K562 (cell line): ENCODE measurements around the gene TMEM87B.

Source experiments
- GATAD2A ChIP-seq: fragments of 450-650 bp; IDR thresholded peaks from 2 replicates; pipeline ENCODE4 v1.6.1; 2017
- HNRNPLL ChIP-seq: fragments of 200-400 bp; formaldehyde crosslinking; IDR thresholded peaks from 2 replicates; pipeline ENCODE4 v1.6.1; 2017; ENCODE audit warnings: low read length, low read depth, mild to moderate bottlenecking; ENCODE audit not compliant: poor library complexity, severe bottlenecking
- MXI1 ChIP-seq: IDR thresholded peaks from 2 replicates; pipeline ENCODE4 v1.6.1; 2011; ENCODE audit warnings: low read depth, mild to moderate bottlenecking, improper control_type of control experiment, low read length
- TBL1XR1 ChIP-seq, 2 experiments: IDR thresholded peaks; 2 replicates each; pipeline ENCODE4 v1.6.1; 2012; ENCODE audit warnings: improper control_type of control experiment in 2 of 2, low read length in 2 of 2, mild to moderate bottlenecking in 1 of 2
- TEAD2 ChIP-seq: fragments of 450-650 bp; IDR thresholded peaks from 2 replicates; pipeline ENCODE4 v1.6.1; 2016; ENCODE audit warnings: missing genetic modification characterization, control low read depth, missing compliant biosample characterization
- ZEB2 ChIP-seq: fragments of 450-650 bp; IDR thresholded peaks from 2 replicates; pipeline ENCODE4 v1.6.1; 2016
- ZNF3 ChIP-seq: fragments of 250-450 bp; sonication (Bioruptor Pico); IDR thresholded peaks from 2 replicates; pipeline ENCODE4 v1.5.0; 2021; ENCODE audit warnings: mild to moderate bottlenecking, moderate library complexity
- TF ChIP-seq, protein P1 (sequence below), 3 experiments: IDR thresholded peaks in 2 of 3; conservative IDR thresholded peaks in 1 of 3; 2 replicates each; pipeline ENCODE4 v1.5.1; 2011 to 2012; ENCODE audit warnings: low read length in 3 of 3, mild to moderate bottlenecking in 3 of 3, control low read depth in 2 of 3, improper control_type of control experiment in 1 of 3, inconsistent platforms in 1 of 3, low read depth in 1 of 3, mixed read lengths in 1 of 3, moderate library complexity in 1 of 3; ENCODE audit not compliant: insufficient read depth in 2 of 3
- TF ChIP-seq, protein P2 (sequence below), 2 experiments: fragments of 450-650 bp in 1 of 2; sonication (generic) in 1 of 2; formaldehyde crosslinking; conservative IDR thresholded peaks; 2 replicates each; pipeline versions ENCODE4 v1.4.0 to v1.8.1; 2020 to 2022; ENCODE audit warnings: mild to moderate bottlenecking in 1 of 2, missing genetic modification reagents in 1 of 2
- TF ChIP-seq, protein P3 (sequence below): fragments of 250-450 bp; sonication (Bioruptor Pico); IDR thresholded peaks from 2 replicates; pipeline ENCODE4 v1.5.0; 2021; ENCODE audit warnings: mild to moderate bottlenecking, borderline replicate concordance

DNA sequence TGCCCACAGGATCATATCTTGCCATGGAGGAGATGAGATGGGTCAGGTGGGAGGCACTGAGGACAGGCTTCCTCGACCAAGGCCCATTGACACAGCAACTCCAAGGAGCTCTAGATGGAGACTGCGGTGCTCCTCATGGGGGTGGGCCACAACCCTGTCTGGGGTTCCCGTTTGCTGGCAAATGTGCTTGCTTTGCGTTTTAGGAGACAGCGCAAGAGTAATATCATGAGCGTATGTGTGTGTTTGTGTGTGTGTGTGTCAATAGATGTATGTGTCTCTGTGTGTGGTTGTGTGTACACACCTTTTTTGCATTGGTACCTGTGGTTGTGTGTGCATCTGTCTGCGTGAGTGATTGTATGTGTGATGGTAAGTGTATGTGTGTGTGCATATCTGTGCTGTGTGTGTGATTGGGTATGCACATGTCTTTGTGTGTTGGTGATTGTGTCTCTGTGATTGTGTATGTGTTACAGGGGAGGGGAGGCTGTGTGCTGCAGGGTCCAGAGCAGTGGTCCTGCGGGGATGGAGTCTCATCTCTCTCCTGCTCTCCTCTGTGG lies 87.5 kb downstream of the TMEM87B start:
- TF ChIP-seq, protein P1, sequence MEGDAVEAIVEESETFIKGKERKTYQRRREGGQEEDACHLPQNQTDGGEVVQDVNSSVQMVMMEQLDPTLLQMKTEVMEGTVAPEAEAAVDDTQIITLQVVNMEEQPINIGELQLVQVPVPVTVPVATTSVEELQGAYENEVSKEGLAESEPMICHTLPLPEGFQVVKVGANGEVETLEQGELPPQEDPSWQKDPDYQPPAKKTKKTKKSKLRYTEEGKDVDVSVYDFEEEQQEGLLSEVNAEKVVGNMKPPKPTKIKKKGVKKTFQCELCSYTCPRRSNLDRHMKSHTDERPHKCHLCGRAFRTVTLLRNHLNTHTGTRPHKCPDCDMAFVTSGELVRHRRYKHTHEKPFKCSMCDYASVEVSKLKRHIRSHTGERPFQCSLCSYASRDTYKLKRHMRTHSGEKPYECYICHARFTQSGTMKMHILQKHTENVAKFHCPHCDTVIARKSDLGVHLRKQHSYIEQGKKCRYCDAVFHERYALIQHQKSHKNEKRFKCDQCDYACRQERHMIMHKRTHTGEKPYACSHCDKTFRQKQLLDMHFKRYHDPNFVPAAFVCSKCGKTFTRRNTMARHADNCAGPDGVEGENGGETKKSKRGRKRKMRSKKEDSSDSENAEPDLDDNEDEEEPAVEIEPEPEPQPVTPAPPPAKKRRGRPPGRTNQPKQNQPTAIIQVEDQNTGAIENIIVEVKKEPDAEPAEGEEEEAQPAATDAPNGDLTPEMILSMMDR (IDR thresholded peaks at IDR 0.05 in 2 of 3, conservative IDR thresholded peaks at IDR 0.05 in 1 of 3; ENCODE audit: insufficient read depth in 2 of 3, low read depth in 1 of 3, low read length in 3 of 3) = no peak
- TF ChIP-seq ZEB2 (no peak), TBL1XR1 (IDR thresholded peaks at IDR 0.05; ENCODE audit: low read length in 2 of 2) (no peak), MXI1 (no peak), HNRNPLL (no peak), GATAD2A (no peak), ZNF3 (CRISPR knock-in tag) (no peak), TEAD2 (no peak)
- TF ChIP-seq, protein P2, sequence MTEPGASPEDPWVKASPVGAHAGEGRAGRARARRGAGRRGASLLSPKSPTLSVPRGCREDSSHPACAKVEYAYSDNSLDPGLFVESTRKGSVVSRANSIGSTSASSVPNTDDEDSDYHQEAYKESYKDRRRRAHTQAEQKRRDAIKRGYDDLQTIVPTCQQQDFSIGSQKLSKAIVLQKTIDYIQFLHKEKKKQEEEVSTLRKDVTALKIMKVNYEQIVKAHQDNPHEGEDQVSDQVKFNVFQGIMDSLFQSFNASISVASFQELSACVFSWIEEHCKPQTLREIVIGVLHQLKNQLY (CRISPR knock-in tag; conservative IDR thresholded peaks at IDR 0.05) = no peak
- TF ChIP-seq, protein P3, sequence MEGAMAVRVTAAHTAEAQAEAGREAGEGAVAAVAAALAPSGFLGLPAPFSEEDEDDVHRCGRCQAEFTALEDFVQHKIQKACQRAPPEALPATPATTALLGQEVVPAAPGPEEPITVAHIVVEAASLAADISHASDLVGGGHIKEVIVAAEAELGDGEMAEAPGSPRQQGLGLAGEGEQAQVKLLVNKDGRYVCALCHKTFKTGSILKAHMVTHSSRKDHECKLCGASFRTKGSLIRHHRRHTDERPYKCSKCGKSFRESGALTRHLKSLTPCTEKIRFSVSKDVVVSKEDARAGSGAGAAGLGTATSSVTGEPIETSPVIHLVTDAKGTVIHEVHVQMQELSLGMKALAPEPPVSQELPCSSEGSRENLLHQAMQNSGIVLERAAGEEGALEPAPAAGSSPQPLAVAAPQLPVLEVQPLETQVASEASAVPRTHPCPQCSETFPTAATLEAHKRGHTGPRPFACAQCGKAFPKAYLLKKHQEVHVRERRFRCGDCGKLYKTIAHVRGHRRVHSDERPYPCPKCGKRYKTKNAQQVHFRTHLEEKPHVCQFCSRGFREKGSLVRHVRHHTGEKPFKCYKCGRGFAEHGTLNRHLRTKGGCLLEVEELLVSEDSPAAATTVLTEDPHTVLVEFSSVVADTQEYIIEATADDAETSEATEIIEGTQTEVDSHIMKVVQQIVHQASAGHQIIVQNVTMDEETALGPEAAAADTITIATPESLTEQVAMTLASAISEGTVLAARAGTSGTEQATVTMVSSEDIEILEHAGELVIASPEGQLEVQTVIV (CRISPR knock-in tag) = no peak
